Activated CD4-positive, alpha-beta T cell treated with anti-CD3 and anti-CD28 coated beads for 1 hour (primary cell): ENCODE measurements around the gene KDM5B.
"Not testable (repeated sequence)": the region's sequence is repeated elsewhere in the genome, so short reads cannot be mapped to it uniquely, and the experiment has no call there.

Experiments
- DNase-seq: peaks from one replicate; pipeline ENCODE4 v3.0.0-alpha.2; 2020

KDM5B gene

GRCh38 chr1:202791077-202791747, 17.0 kb downstream of the KDM5B start:
- no peak for DNase-seq

DNA sequence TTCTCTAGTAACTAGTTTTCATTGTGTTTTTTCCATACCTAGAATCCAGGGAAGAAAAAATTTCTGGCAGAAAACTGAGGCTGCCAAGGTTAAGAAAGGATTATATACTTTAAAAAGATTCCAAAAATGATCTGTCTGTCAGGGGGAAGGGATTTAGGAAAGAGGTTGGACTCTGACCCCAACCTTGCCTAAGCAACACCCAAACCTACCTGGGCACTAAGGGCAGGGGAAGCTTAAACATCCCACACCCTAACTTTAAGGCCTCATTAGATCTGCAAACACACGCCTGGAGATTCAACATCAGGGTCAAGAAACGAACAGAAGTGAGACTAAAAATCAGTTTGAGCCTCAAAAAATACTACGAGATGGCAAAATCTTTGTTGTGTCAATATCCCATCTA, 19.4 kb downstream of the KDM5B start:
- DNase-seq, result no peak

GRCh38 chr1:202786804-202787203, 21.4 kb downstream of the KDM5B start:
- no peak for DNase-seq

DNA sequence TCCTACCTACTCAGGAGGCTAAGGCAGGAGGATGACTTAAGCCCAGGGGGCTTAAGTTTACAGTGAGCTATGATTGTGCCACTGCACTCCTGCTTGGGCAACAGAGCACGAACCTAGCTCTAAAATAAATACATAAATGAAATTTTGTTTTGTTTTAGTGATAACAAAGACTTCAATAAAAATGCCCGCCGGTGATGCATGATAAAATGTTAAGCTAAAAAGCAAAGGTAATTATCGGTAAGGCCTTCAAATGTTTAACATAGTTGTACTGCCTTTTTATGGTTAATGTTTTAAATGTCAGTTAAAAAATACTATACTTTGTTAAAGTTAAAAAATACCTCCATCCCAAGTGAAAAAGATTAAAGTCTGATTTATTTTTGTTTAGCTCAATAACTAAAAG, 27.0 kb downstream of the KDM5B start:
- DNase-seq, result no peak

GRCh38 chr1:202770135-202770534, 38.1 kb downstream of the KDM5B start:
- DNase-seq, result no peak

GRCh38 chr1:202765721-202766120, 42.5 kb downstream of the KDM5B start:
- no peak for DNase-seq

DNA sequence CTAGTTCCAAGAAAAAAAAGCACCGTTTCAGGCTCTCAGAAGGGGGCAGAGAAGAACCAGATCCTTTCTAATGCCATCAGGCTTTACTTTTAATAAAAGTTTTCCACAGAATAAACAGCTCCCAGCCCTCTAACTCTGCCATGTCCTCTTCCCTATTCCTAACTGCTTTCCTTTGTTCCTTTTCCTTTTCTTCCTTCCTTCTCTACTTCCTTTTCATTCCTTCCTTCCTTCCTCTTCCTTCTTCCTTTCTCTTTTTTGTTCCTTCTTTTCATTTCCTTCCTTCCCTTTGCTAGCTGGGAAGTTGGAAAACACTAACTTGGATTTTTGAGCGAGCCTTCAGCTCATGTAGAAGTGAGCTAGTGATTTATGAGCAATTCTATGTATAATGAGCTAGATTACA, 46.2 kb downstream of the KDM5B start:
- no peak for DNase-seq

DNA sequence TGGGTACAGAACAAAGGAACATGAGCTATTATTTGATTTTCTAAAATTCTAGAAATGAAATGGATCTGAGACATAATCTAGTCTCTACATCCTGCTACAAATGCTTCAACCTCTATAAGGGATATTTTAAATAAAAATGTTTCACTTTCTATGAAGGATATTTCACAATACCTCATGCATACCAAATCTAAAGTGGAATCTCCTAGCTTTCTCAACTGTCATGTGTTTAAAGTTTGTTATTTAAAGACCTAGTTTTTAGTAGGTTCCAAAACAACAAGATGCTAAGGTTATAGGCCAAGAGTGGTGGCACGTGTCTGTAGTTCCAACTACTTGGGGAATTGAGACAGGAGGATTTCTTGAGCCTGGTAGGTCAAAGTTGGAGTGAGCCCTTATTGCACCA, 47.6 kb downstream of the KDM5B start:
- no peak for DNase-seq

GRCh38 chr1:202756391-202756790, 51.8 kb downstream of the KDM5B start:
- DNase-seq, result no peak

DNA sequence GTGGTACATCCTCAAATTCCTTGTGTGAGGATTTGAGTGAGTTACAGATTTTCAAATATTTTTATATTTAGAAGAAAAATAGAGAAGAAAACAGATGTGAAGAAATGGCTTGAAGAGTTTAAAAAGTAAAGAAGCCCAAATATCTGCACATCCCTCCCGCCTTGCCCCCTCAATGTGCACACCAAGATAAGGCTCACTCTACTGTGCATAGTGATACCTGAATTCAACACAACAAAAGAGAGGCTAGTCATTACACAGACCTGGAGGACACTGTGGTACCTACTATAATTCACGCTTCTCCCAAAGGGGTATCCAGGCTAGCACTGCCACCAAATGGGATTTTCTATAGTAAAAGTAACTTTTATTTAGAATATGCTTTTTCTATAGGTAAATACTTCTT, 53.9 kb downstream of the KDM5B start:
- DNase-seq, result no peak

DNA sequence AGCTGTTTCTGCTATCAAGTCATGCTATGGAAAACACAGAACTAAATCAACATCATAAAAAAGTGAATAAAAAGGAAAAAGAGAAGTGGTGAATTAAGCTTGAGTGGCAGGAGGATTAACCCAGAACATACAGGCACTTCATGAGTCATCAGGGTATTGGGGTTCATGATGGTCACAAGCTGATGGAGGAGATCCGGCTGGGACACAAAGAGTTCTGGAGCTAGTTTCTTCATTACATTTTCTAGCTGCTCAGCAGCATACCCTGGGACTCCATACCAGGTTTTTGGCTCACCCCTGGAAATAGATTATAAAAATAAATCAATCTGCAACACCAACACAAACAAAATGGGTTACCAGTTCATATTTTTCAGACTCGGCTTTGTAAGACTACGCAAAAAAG, 55.4 kb downstream of the KDM5B start:
- DNase-seq, result no peak

DNA sequence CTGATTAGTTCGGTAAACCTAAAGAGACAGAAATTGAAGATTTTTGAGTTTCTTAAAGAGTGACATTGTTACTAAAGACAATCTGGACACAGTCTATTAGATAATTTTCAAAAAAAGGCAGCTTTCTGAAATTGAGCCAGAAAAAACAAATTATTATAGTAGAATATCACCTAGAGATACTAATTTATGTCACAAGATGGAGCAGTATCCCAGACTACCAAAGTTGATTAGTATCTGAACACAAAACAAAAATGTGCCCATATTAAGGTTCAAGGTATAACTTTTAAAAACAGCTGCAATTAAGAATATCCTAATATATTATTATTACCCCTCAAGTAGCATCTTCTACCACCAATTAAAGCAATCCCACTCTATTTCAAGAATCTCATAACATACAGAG, 57.5 kb downstream of the KDM5B start:
- no peak for DNase-seq

DNA sequence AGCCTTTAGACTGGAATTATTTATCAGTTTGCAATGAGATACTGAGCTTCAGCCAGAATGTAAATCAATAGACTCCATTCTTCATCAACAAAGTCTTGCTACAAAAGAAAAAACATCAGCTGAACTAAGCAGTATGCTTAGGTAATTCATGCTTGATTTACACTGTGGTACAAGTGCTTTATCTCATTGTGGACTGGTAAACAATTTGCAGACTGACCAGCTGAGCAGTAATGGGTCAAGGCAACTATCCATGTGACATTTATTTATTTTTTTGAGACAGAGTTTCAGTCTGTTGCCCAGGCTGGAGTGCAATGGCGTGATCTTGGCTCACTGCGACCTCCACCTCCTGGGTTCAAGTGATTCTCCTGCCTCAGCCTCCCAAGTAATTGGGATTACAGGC, 58.2 kb downstream of the KDM5B start:
- DNase-seq, result no peak

- no peak for DNase-seq
These were observed 62.8 kb downstream of the KDM5B start for GRCh38 chr1:202745323-202745888.

DNA sequence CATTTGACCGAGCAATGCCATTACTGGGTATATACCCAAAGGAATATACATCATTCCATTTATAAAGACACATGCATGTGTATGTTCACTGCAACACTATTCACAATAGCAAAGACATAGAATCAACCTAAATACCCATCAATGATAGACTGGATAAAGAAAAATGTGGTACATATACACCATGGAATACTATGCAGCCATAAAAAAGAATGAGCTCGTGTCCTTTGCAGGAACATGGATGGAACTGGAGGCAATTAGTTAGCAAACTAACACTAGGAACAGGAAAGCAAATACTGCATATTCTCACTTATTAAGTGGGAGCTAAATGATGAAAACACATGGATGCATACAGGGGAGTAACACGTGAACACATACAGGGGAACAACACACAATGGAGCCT, 63.5 kb downstream of the KDM5B start:
- DNase-seq, result not testable (repeated sequence)

DNA sequence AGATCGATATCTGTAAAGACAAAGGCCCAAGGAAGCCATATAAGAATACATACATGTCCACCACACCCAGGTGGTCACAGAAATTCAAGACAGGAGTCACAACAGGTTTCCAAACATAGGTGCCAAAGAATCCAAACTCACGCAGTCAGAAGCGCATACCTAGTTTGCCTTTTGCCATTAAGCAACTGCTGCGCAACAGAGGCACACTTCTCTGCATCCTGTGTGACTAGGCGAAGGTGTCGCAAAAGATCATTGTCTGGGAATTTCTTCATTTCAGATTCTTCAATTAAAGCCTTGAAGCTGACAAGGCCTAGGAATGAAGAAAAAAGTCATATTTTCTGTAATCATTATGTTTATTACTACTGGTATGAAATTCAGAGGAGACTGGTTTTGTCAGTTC, 65.7 kb downstream of the KDM5B start:
- no peak for DNase-seq

DNA sequence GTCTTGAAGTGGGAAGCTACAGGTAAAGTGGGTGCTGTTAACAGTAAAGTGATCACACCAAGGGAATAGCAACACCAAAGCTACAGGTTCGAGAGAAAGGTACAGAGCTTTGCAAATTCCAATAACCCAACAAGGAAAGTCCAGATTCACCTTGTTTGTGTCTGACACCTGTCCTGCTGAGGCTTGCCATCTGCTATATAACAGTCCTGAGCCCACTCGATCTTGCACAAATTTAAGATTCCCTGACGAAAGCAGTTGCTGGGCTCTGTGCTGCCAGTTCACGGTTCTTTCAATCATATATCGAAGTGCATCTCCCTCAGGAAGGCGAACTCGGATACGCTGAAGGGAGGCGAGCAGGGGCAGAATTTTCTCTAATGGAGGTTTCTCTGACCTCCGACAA, 75.0 kb downstream of the KDM5B start:
- no peak for DNase-seq

DNA sequence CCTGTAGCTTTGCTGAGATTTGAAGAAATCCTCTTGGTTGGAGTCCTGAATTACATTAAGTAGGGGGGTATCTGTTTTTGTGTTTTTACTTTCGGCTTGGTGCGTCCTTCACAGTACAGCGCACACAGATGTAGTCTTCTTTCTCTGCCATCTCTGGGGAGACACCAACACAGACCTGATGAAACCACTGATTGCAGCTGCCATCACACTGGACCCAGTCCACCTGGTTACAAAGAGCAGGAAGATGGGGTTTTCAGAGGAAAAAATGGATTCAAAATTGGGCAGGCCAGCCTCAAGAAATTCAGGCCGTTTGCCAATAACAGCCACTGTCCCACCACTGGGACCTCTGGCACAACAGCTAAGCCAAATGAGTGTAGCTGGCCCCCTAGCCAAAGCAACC, 79.3 kb downstream of the KDM5B start:
- DNase-seq, result no peak

- DNase-seq, result no peak
These were observed 82.7 kb downstream of the KDM5B start for GRCh38 chr1:202725526-202725925.

DNA sequence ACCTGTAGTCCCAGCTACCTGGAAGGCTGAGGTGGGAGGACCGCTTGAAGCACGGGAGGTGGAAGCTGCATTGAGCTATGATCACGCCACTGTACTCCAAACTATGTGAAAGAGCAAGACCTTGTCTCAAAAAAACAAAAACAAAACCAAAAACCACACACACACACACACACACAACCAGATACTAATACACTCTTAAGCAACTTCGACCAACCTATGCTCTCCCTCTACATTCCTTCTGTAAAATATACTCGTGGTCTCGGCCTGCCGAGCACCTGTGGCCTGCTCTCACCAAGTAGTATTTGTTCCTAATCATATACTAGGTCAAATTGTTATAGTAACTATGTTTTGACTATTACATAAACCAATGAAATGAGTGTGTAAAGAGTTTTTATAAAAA, 84.5 kb downstream of the KDM5B start:
- no peak for DNase-seq

DNA sequence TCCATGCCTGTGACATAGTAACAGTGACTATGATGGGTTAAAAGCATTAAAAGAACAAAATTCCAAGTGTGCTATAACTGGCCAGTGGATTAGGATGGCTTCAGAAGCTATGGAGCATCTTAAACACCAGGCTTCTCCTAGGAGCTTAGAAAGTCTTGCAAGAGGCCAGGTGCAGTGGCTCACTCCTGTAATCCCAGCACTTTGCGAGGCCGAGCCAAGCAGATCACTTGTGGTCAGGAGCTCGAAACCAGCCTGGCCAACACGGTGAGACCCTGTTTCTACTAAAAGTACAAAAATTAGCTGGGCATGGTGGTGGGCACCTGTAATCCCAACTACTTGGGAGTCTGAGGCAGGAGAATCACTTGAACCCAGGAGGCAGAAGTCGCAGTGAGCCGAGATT, 85.2 kb downstream of the KDM5B start:
- not testable (repeated sequence) for DNase-seq

DNA sequence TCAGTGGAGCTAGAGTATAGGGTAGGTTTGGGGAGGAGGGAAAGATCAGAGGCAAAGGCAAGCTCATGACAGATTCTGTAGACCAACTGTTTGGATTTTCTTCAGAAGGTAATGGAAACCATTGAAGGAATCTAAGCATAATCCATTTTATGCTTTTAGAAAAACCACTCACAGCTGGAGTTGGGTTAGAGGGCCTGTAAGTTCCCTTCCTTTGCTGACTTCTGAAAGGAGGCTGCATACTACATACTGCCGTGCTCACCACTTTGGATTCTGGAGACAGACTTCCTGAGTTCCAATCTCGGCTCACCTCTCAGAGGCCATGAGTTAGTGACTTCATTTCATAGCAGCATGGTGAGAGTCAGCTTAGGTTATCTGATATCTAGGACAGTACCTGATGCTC, 91.6 kb downstream of the KDM5B start:
- no peak for DNase-seq

DNA sequence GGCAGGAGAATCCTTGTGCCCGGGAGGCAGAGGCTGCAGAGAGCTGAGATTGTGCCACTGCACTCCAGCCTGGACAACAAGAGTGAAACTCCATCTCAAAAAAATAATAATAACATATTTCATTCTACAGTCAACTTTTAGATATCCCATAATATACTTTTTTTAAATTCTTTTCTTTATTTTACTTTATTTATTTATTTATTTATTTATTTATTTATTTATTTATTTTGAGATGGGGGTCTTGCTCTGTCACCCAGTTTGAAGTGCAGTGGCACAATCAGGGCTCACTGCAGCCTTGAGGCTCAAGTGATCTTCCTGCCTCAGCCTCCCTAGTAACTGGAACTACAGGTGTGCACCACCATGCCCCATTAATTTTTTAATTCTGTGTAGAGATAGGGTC, 94.0 kb downstream of the KDM5B start:
- not testable (repeated sequence) for DNase-seq

GRCh38 chr1:202713110-202713509, 95.1 kb downstream of the KDM5B start:
- no peak for DNase-seq

- no peak for DNase-seq
These were observed 96.1 kb downstream of the KDM5B start for GRCh38 chr1:202711949-202712635.
